Uterus (tissue), 2 donors: Measurements from ENCODE around the gene ALLC.

Source experiments
- POLR2A ChIP-seq, 2 donors: fragments of 450-650 bp; IDR thresholded peaks; one replicate each; pipeline ENCODE4 v1.6.1; 2016; ENCODE audit warnings: antibody characterized with exemption in 2 of 2, mild to moderate bottlenecking in 1 of 2, moderate library complexity in 1 of 2
- TF ChIP-seq, protein P1 (sequence below), 4 experiments: fragments of 200-600 bp in 2 of 4; fragments of 450-650 bp in 2 of 4; sonication (generic) in 2 of 4; IDR thresholded peaks; one replicate each; pipeline ENCODE4 v1.5.1; 2016 to 2019; ENCODE audit warnings: antibody characterized with exemption in 4 of 4, mild to moderate bottlenecking in 2 of 4, moderate library complexity in 1 of 4

DNA sequence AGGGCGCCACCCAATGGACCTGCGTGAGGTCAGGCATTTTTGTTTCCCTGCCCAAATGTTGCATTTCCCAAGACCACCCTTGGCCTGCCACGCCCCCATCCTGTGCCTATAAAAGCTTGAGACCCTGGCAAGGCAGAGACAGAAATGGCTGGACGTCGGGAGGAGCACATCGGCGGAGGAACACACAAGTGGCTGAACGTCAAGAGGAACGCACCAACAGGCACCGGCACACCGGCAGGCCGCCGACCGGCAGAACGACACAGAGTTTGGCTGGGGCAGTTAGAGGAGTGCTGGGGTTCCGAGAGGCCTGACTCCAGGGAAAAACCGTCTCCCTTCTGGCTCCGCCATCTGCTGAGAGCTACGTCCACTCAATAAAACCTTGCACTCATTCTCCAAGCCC is 81.3 kb downstream of the ALLC start:
- TF ChIP-seq, protein P1, sequence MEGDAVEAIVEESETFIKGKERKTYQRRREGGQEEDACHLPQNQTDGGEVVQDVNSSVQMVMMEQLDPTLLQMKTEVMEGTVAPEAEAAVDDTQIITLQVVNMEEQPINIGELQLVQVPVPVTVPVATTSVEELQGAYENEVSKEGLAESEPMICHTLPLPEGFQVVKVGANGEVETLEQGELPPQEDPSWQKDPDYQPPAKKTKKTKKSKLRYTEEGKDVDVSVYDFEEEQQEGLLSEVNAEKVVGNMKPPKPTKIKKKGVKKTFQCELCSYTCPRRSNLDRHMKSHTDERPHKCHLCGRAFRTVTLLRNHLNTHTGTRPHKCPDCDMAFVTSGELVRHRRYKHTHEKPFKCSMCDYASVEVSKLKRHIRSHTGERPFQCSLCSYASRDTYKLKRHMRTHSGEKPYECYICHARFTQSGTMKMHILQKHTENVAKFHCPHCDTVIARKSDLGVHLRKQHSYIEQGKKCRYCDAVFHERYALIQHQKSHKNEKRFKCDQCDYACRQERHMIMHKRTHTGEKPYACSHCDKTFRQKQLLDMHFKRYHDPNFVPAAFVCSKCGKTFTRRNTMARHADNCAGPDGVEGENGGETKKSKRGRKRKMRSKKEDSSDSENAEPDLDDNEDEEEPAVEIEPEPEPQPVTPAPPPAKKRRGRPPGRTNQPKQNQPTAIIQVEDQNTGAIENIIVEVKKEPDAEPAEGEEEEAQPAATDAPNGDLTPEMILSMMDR (IDR thresholded peaks at IDR 0.05), result no peak
- TF ChIP-seq POLR2A (IDR thresholded peaks at IDR 0.05), result no peak
